ENCODE measurements around the gene HSD17B13.

The HSD17B13 gene

DNA sequence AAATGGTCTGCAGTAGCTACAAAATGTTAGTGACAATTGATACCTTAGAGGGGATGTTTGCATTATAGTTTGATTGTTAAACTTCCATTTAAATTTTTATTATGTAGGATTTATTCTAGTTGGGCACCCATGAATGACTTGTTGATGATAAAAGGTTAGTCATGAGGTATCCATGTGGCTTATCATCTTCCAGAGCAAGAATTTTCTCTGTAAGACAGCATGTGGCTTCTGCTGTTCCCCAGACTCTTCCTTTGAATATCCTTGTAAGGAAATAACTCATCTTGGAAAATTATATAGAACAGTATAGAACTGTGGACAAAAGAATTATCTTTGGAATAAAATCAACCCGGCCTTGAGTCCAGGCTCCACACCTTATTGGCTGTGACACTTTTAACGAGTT is 62.2 kb downstream of the HSD17B13 start:
- DNase-seq: no peak

- no peak for DNase-seq
Observed at GRCh38 chr4:87258677-87259076, 64.0 kb downstream of the HSD17B13 start.

DNA sequence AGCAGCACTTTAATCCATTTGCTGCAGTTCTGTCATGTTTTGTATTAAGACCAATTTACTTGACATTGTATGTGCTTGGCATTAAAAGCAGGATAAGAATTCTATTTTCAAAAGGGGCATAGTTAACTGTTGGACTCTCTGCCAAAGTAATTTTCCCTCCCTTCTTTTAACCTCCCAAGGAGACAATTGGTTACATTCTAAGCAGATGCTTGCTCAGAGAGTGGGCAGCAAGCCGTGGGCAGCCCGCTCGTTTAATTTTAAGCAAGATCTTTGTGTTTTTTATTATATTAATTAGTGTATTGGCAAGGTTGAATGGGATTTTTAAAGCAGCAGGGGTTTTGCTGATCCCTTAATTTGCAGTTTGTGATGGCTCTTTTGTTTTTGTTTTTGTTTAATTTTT is 65.2 kb downstream of the HSD17B13 start:
- no peak for DNase-seq

DNA sequence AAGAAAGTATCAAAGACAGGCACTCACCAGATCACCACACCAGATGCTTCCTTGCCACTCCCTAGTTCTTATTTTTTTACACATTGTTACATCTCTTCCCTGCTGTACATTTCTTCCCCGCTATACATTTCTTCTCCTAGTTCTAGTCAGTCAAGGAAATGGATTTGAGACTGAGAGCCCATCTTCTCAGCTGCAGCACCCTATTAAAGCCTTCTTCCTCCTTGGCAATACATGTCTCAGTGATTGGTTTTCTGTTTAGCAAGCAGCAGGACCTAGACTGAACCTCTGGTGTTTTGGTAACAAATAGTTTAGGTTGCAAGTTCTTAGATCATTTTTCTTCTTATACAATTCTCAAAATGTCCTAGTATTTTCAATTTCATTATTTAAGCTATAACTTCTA is 66.9 kb downstream of the HSD17B13 start:
- no peak for DNase-seq
